Endothelial cell of umbilical vein (primary cell): Measurements from ENCODE around the gene USH1C. TPM values are rescaled to one million over a fixed set of nuclear protein-coding genes. Genes with fewer than 3 reads are reported as not detected.

Experiments
- BruUV-seq: library from RNA; stranded (reverse); fragments of 400-500 nt; replicated peaks from 2 replicates; lab custom pipeline; 2021; lab: Mats Ljungman, UMichigan
- CTCF ChIA-PET: fragments of 300-600, 350-600 bp; sonication (Branson Sonifier 250); formaldehyde crosslinking; loops from one replicate; lab custom pipeline; 2021; ENCODE audit warnings: antibody characterized with exemption, inconsistent platforms; lab: Charles Lee
- POLR2A ChIA-PET: fragments of 300-600, 350-600 bp; sonication (Branson Sonifier 250); formaldehyde crosslinking; loops from one replicate; lab custom pipeline; 2021; ENCODE audit warnings: antibody characterized with exemption, inconsistent platforms; lab: Charles Lee
- DNase-seq: peaks from one replicate; pipeline ENCODE4 v3.0.0-alpha.2; 2011; ENCODE audit warnings: low read depth, low spot score
- FAIRE-seq: peaks from 2 replicates; lab custom pipeline; 2011; peaks lifted over from hg19 to GRCh38; lab: Jason Lieb, UNC
- H2AFZ ChIP-seq: 2 replicates; pipeline ENCODE4 v1.6.0; 2012; ENCODE audit warnings: low read depth, low read length, control low read depth, inconsistent platforms
- H3K27ac ChIP-seq: 2 replicates; pipeline ENCODE4 v1.5.1; 2011; ENCODE audit warnings: low read depth, mild to moderate bottlenecking, control low read depth, low read length, moderate library complexity; ENCODE audit not compliant: insufficient read depth
- H3K27me3 ChIP-seq, 2 experiments: 2 replicates each; pipeline versions ENCODE4 v1.6.0 to v1.6.1; 2011; ENCODE audit warnings: low read length in 2 of 2, mixed read lengths in 1 of 2; ENCODE audit not compliant: control insufficient read depth in 2 of 2, insufficient read depth in 2 of 2
- H3K36me3 ChIP-seq, 2 experiments: 2 replicates in 1 of 2; 3 replicates in 1 of 2; pipeline ENCODE4 v1.5.1; 2011; ENCODE audit warnings: low read length in 2 of 2, mild to moderate bottlenecking in 1 of 2, moderate library complexity in 1 of 2; ENCODE audit not compliant: control insufficient read depth in 2 of 2, insufficient read depth in 2 of 2; ENCODE audit errors: extremely low read depth in 1 of 2
- H3K4me1 ChIP-seq: 3 replicates; pipeline ENCODE4 v1.5.1; 2011; ENCODE audit warnings: mild to moderate bottlenecking, low read length; ENCODE audit not compliant: control insufficient read depth, insufficient read depth; ENCODE audit errors: extremely low read depth
- H3K4me2 ChIP-seq: 2 replicates; pipeline ENCODE4 v1.6.1; 2011; ENCODE audit warnings: low read length, control low read depth, mixed read lengths; ENCODE audit not compliant: insufficient read depth
- H3K4me3 ChIP-seq, 3 experiments: fragments of 200-600 bp in 1 of 3; sonication (generic), shearing (Covaris generic) in 1 of 3; replicated peaks in 1 of 3; 2 replicates each; pipeline ENCODE4 v1.5.1; 2011 to 2016; ENCODE audit warnings: control low read depth in 3 of 3, low read length in 3 of 3, mild to moderate bottlenecking in 2 of 3, inconsistent platforms in 1 of 3, low read depth in 1 of 3, moderate library complexity in 1 of 3; ENCODE audit not compliant: insufficient read depth in 1 of 3
- H3K79me2 ChIP-seq: 2 replicates; pipeline ENCODE4 v1.6.0; 2012; ENCODE audit warnings: low read length, inconsistent platforms; ENCODE audit not compliant: control insufficient read depth, insufficient read depth
- H3K9ac ChIP-seq: replicated peaks from 2 replicates; pipeline ENCODE3; 2011; ENCODE audit warnings: low read length, control low read depth; ENCODE audit not compliant: insufficient read depth; ENCODE audit errors: extremely low read depth
- H3K9me1 ChIP-seq: replicated peaks from 3 replicates; pipeline ENCODE4 v1.6.0; 2011; ENCODE audit warnings: mild to moderate bottlenecking, low read length; ENCODE audit not compliant: control insufficient read depth, insufficient read depth; ENCODE audit errors: extremely low read depth
- H3K9me3 ChIP-seq: replicated peaks from 2 replicates; pipeline ENCODE4 v1.5.1; 2012; ENCODE audit warnings: low read length, inconsistent platforms; ENCODE audit not compliant: control insufficient read depth, insufficient read depth
- H4K20me1 ChIP-seq: replicated peaks from 2 replicates; pipeline ENCODE3; 2011; ENCODE audit warnings: mild to moderate bottlenecking, low read length; ENCODE audit not compliant: control insufficient read depth, insufficient read depth; ENCODE audit errors: extremely low read depth
- CTCF ChIP-seq, 2 donors: IDR thresholded peaks; 1 replicate in 1 of 2; 2 replicates in 1 of 2; pipeline ENCODE4 v1.5.1; 2011; ENCODE audit warnings: low read length in 2 of 2, mild to moderate bottlenecking in 2 of 2, moderate library complexity in 2 of 2, control low read depth in 1 of 2, inconsistent platforms in 1 of 2, low read depth in 1 of 2; ENCODE audit not compliant: insufficient read depth in 1 of 2; ENCODE audit errors: extremely low read depth in 1 of 2
- EZH2 ChIP-seq: IDR thresholded peaks from 2 replicates; pipeline ENCODE4 v1.6.1; 2012; ENCODE audit warnings: borderline replicate concordance, low read depth, mild to moderate bottlenecking, moderate library complexity, low read length, inconsistent platforms; ENCODE audit not compliant: severe bottlenecking
- FOS ChIP-seq: IDR thresholded peaks from 2 replicates; pipeline ENCODE4 v1.6.1; 2011; ENCODE audit warnings: mild to moderate bottlenecking, low read length, moderate library complexity, borderline replicate concordance; ENCODE audit not compliant: insufficient read depth
- GATA2 ChIP-seq: IDR thresholded peaks from 2 replicates; pipeline ENCODE4 v1.7.0; 2011; ENCODE audit warnings: low read depth, mild to moderate bottlenecking, moderate library complexity, mixed read lengths, low read length; ENCODE audit not compliant: insufficient read length, insufficient read depth
- JUN ChIP-seq: IDR thresholded peaks from 2 replicates; pipeline ENCODE4 v1.6.1; 2011; ENCODE audit warnings: borderline replicate concordance, low read depth; ENCODE audit not compliant: insufficient read length, insufficient read depth
- MAX ChIP-seq: IDR thresholded peaks from 2 replicates; pipeline ENCODE4 v1.6.1; 2011; ENCODE audit not compliant: insufficient read depth, insufficient read length
- MYC ChIP-seq: IDR thresholded peaks from one replicate; pipeline ENCODE4 v1.6.1; 2011; ENCODE audit warnings: mild to moderate bottlenecking, low read depth, low read length
- POLR2A ChIP-seq: IDR thresholded peaks from 2 replicates; pipeline ENCODE4 v1.6.1; 2012; ENCODE audit warnings: low read depth, mild to moderate bottlenecking, control low read depth, low read length
- POLR2AphosphoS5 ChIP-seq: IDR thresholded peaks from 2 replicates; pipeline ENCODE4 v1.6.1; 2012; ENCODE audit warnings: low read depth, mild to moderate bottlenecking, control low read depth, low read length, moderate library complexity; ENCODE audit not compliant: insufficient read depth
- dilution Hi-C: fragments of 300-500 bp; cut with MboI; formaldehyde crosslinking; loops from one replicate; pipeline ENCODE4 v1.15.0; 2019; ENCODE audit warnings: low sequenced_read_pairs; ENCODE audit not compliant: extremely low pct_ligation_motif_present
- intact Hi-C: fragments of 100-400 bp; cut with micrococcal nuclease; formaldehyde crosslinking; loops from one replicate; pipeline ENCODE4 v1.10.0; 2022
- polyA plus RNA-seq, 4 experiments: library from polyadenylated mRNA; depleted of rRNA in 3 of 4; stranded (reverse) in 3 of 4; unstranded in 1 of 4; fragments of >200 nt; gene quantifications; 2 replicates each; pipeline versions ENCODE4 v1.2.1 to v1.2.3, GENCODE V29; 2011 to 2012; ENCODE audit warnings: missing spikeins in 1 of 4
- total RNA-seq: library from RNA; stranded (reverse); gene quantifications from 2 replicates; pipeline ENCODE4 v1.2.3, GENCODE V29; 2021

The USH1C gene
- total and polyA plus RNA-seq, 2 donors (not counting 3 experiments of a cell fraction or from before 2014, with no cell fraction given), result not detected

- H3K27ac ChIP-seq, result no peak overlapping the region
- DNase-seq (no peak), FAIRE-seq (no peak)
- no peaks in the 10 kb centered on the region for H3K9me1 ChIP-seq
- no TSS peak for BruUV-seq
- no peaks in the 10 kb centered on the region for H3K79me2 ChIP-seq
- H3K9me3 ChIP-seq, result no peaks in the 10 kb centered on the region
- H3K4me1 ChIP-seq, result no peaks in the 10 kb centered on the region
- no peak overlapping the region for H3K9ac ChIP-seq
- H2AFZ ChIP-seq, result no peak overlapping the region
- no peak overlapping the region for H3K4me3 ChIP-seq
- ChIA-PET POLR2A (interaction anchor here (0.7 kb wide), 1 partner anchor 10 kb away, joined by 3 read pairs; no protein-coding TSS in a partner anchor), CTCF (interaction anchor here (1.0 to 4.3 kb wide), 5 partner anchors 9 to 134 kb away, joined by 3 to 26 read pairs (median 8); no protein-coding TSS in a partner anchor)
- dilution Hi-C loops, result no loop called here
- TF ChIP-seq POLR2A (no peak), CTCF (IDR thresholded peaks at IDR 0.05; ENCODE audit: extremely low read depth in 1 of 2, insufficient read depth in 1 of 2, low read depth in 1 of 2, low read length in 2 of 2) (no peak), MAX (no peak), MYC (no peak)
- no peaks in the 10 kb centered on the region for H3K36me3 ChIP-seq
- peaks cover 0 to 3% of the 10 kb centered on the region in 2 experiments for H3K27me3 ChIP-seq
- H3K4me2 ChIP-seq, result no peak overlapping the region
- H4K20me1 ChIP-seq, result no peaks in the 10 kb centered on the region
- intact Hi-C loops, result no loop called here
Observed at GRCh38 chr11:17518366-17518765, 25.9 kb downstream of the USH1C start.

GRCh38 chr11:17517186-17517585 is 27.0 kb downstream of the USH1C start:
- dilution Hi-C loops (no loop called here), intact Hi-C loops (no loop called here)
- Histone ChIP-seq H3K4me1 (no peaks in the 10 kb centered on the region), H3K9ac (no peak overlapping the region), H3K4me2 (no peak overlapping the region), H3K36me3 (no peaks in the 10 kb centered on the region), H3K9me3 (no peaks in the 10 kb centered on the region), H3K27me3 (peaks cover 0 to 3% of the 10 kb centered on the region in 2 experiments), H3K79me2 (no peaks in the 10 kb centered on the region), H2AFZ (no peak overlapping the region), H3K27ac (no peak overlapping the region), H3K4me3 (no peak overlapping the region), H3K9me1 (no peaks in the 10 kb centered on the region), H4K20me1 (no peaks in the 10 kb centered on the region)
- TF ChIP-seq POLR2AphosphoS5 (no peak), FOS (no peak), POLR2A (no peak), MYC (no peak), CTCF (IDR thresholded peaks at IDR 0.05; ENCODE audit: extremely low read depth in 1 of 2, insufficient read depth in 1 of 2, low read depth in 1 of 2, low read length in 2 of 2) (no peak), EZH2 (no peak), MAX (no peak), GATA2 (no peak), JUN (no peak)
- DNase-seq, result no peak
- CTCF ChIA-PET, result interaction anchor here (1.7 to 4.3 kb wide), 3 partner anchors 11 to 13 kb away, joined by 4 to 26 read pairs (median 11); no protein-coding TSS in a partner anchor
- BruUV-seq, result no TSS peak
- no peak for FAIRE-seq
- POLR2A ChIA-PET, result no interaction called here
